Mesothelial cell of epicardium (in vitro differentiated cells): Measurements from ENCODE around the gene ARHGEF40. TPM values are rescaled to one million over a fixed set of nuclear protein-coding genes. Genes with fewer than 3 reads are reported as not detected.

Source experiments
- DNase-seq, 2 experiments: peaks; one replicate each; pipeline ENCODE4 v3.0.0; 2021; ENCODE audit warnings: low spot score in 2 of 2; ENCODE audit not compliant: unreplicated experiment in 2 of 2
- H3K27ac Mint-ChIP-seq: 2 replicates; pipeline ENCODE4 v1.8.0; 2021; ENCODE audit warnings: mixed read lengths
- H3K27me3 Mint-ChIP-seq: 2 replicates; pipeline ENCODE4 v1.8.0; 2021; ENCODE audit warnings: low read depth, mixed read lengths
- H3K36me3 Mint-ChIP-seq: 2 replicates; pipeline ENCODE4 v1.8.0; 2021; ENCODE audit warnings: mixed read lengths
- H3K4me1 Mint-ChIP-seq: 2 replicates; pipeline ENCODE4 v1.8.0; 2021; ENCODE audit warnings: mixed read lengths
- H3K4me3 Mint-ChIP-seq: 2 replicates; pipeline ENCODE4 v1.8.0; 2021; ENCODE audit warnings: mild to moderate bottlenecking, moderate library complexity, mixed read lengths
- H3K9me3 Mint-ChIP-seq: 2 replicates; pipeline ENCODE4 v1.8.0; 2021; ENCODE audit warnings: mixed read lengths
- CTCF ChIP-seq: fragments of 200-600 bp; sonication (generic); IDR thresholded peaks from one replicate; pipeline ENCODE4 v1.5.0; 2021; ENCODE audit warnings: antibody characterized with exemption; ENCODE audit not compliant: unreplicated experiment
- total RNA-seq: library from RNA; stranded (reverse); gene quantifications from 3 replicates; pipeline ENCODE4 v1.2.1, GENCODE V29; 2021

Gene ARHGEF40
- total RNA-seq, 1 donor from 2014 or later, result 96.2 TPM

GRCh38 chr14:21030531-21030930, 39.6 kb upstream of the ARHGEF40 start:
- H3K27ac Mint-ChIP-seq, result no peak overlapping the region
- H3K9me3 Mint-ChIP-seq, result peaks cover 5% of the 10 kb centered on the region
- no peak overlapping the region for H3K4me3 Mint-ChIP-seq
- no peak for TF ChIP-seq CTCF
- H3K4me1 Mint-ChIP-seq, result peaks cover 20% of the 10 kb centered on the region
- H3K36me3 Mint-ChIP-seq, result no peaks in the 10 kb centered on the region
- no peaks in the 10 kb centered on the region for H3K27me3 Mint-ChIP-seq
- DNase-seq, result no peak

DNA sequence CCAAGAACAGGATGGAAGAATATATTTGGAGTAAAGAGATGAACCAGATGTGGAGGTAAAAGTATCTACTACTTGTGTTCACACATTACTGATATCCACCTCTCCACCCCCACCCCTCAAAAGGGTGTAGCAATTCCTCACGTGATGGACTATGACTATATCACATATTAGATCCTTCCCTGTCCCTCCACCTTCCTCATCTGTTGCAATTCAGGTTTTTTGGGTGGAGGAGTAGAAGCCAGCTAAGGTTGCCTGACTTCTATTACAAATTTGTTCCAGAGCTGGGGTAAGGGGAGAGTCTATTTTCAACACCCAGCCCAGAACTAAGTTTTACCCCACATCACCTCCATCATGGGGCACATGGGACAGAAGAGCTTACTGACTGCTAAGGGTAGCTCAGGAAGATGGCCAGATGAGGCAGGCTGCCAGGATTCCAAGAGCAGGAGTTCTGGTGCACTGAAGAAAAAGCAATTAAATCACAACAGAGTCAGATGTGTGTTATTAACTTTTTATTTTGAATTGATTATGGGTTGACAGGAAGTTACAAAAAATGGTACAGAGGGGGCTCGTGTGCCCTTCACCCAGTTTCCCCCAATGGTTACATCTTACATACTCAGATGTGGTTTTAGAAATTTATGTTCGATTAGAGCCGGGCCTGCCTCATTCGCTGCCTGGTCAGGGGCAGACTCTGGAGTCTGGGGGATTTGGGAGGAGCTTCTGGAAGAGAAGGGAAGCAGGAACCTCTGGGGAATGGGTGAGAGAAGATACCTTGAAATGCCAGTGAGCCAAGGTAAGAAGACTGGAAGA, 37.6 kb upstream of the ARHGEF40 start:
- Mint-ChIP-seq H3K36me3 (no peaks in the 10 kb centered on the region), H3K4me1 (peaks cover 15% of the 10 kb centered on the region), H3K4me3 (no peak overlapping the region), H3K27ac (no peak overlapping the region), H3K27me3 (no peaks in the 10 kb centered on the region), H3K9me3 (peaks cover 5% of the 10 kb centered on the region)
- no peak for TF ChIP-seq CTCF
- no peak for DNase-seq

DNA sequence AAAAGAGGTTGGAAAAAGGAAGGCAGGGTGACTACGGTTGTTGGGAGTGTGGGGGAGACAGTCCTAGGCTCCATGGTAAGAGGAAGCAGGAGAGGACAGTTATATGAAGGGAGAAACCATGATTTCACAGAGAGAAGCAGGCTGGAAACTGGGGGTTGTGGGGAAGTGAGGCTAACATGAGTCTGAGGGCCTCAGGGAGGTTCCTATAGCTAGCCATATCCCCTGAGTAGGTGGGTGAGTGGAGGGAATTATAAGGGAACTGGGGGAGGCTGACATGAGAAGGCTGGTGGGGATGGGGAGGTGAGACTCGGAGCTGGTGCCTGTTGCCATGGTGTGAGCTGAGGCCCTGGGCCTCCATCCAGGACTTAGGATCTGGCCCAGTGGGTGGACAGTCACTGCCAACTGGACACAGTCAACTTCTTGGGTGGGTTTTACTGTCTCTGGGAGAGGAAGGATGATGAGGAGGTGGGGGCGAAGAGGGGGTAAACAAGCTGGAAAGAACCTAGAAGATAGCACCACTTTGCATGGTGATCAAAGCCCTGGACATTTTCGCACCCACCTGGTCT, 36.9 kb upstream of the ARHGEF40 start:
- Mint-ChIP-seq H3K9me3 (peaks cover 5% of the 10 kb centered on the region), H3K4me1 (peaks cover 22% of the 10 kb centered on the region), H3K27me3 (no peaks in the 10 kb centered on the region), H3K4me3 (no peak overlapping the region), H3K36me3 (no peaks in the 10 kb centered on the region), H3K27ac (no peak overlapping the region)
- DNase-seq, result no peak
- TF ChIP-seq CTCF, result no peak

DNA sequence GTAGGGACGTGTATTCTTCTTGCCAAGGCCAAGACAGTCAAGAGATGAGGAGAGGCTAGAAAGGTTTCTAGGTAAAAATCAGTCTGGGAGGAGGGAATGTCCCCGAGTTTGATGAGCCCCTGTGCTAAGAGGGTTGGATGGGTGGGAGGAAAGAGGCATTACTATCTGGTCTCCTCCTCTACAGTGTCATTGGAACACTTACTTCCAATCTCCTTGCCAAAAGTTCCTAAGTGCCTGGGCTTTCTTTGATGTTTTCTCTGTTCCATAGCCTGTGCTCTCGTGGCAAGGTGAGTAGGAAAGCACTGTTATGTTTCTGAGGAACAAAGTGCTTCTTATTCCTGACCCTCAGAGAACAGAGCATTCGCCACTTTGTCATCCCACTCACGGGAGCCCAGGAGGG, 35.4 kb upstream of the ARHGEF40 start, which contains the start of gene RNASE13:
TSS of gene RNASE13 (minus strand) at position 101 of the 400 bp plus-strand sequence. CDS start 519 bp downstream, outside the sequence.
- Mint-ChIP-seq H3K4me1 (peaks cover 33% of the 10 kb centered on the region), H3K36me3 (no peaks in the 10 kb centered on the region), H3K27ac (no peak within 1 kb of the TSS), H3K9me3 (peaks cover 5% of the 10 kb centered on the region), H3K4me3 (no peak within 1 kb of the TSS), H3K27me3 (no peaks in the 10 kb centered on the region)
- TF ChIP-seq CTCF, result no peak
- no peak for DNase-seq

DNA sequence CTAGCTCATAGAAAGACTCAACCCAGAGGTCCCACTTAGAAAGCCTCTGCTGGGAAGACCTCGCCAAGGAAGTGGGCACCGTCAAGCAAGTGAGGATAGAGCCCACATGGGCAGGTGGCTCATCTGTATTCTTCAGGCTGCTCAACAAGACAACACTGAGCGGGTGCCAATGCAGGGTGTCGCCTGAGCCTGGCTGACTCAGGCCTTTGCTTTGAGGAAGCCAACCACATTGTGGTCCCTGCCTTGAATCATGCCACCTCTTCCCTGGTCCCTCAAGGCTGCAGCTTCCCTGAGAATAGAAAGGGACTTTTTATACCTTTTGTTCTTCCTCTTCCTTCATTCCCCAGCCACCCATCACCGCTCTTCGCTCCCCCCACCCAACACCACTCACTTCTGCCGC, 33.4 kb upstream of the ARHGEF40 start:
- TF ChIP-seq CTCF, result no peak
- no peak overlapping the region for H3K27ac Mint-ChIP-seq
- no peaks in the 10 kb centered on the region for H3K27me3 Mint-ChIP-seq
- H3K4me1 Mint-ChIP-seq, result peaks cover 42% of the 10 kb centered on the region
- no peak for DNase-seq
- H3K9me3 Mint-ChIP-seq, result peaks cover 5% of the 10 kb centered on the region
- H3K36me3 Mint-ChIP-seq, result no peaks in the 10 kb centered on the region
- H3K4me3 Mint-ChIP-seq, result no peak overlapping the region
